Measurements from ENCODE around the gene FNDC3A.

FNDC3A gene

GRCh38 chr13:48949566-48950500, 25.9 kb upstream of the FNDC3A start:
- TF ChIP-seq CTCF (IDR thresholded peaks at IDR 0.05; ENCODE audit: low read depth, low read length) = no peak
- no peak for TF ChIP-seq MAX (IDR thresholded peaks at IDR 0.05; ENCODE audit: low read depth, low read length)
- TF ChIP-seq POLR2A (IDR thresholded peaks at IDR 0.05; ENCODE audit: extremely low read depth, insufficient read length) = no peak
- TF ChIP-seq MYC (IDR thresholded peaks at IDR 0.05; ENCODE audit: low read depth, low read length) = no peak
- H3K4me3 ChIP-seq (ENCODE audit: low read depth, low read length) = no peak overlapping the region
- no peak for DNase-seq (ENCODE audit: low read depth)

- TF ChIP-seq POLR2A (IDR thresholded peaks at IDR 0.05; ENCODE audit: extremely low read depth, insufficient read length) (no peak), CTCF (IDR thresholded peaks at IDR 0.05; ENCODE audit: low read depth, low read length) (no peak), MYC (IDR thresholded peaks at IDR 0.05; ENCODE audit: low read depth, low read length) (no peak)
- no peak for DNase-seq (ENCODE audit: low read depth)
- no peak overlapping the region for H3K4me3 ChIP-seq (ENCODE audit: low read depth, low read length)
Observed at GRCh38 chr13:48950501-48950875, 25.2 kb upstream of the FNDC3A start.

GRCh38 chr13:48954081-48954480, 21.6 kb upstream of the FNDC3A start:
- no peak for DNase-seq (ENCODE audit: low read depth)
- TF ChIP-seq MYC (IDR thresholded peaks at IDR 0.05; ENCODE audit: low read depth, low read length) = no peak
- TF ChIP-seq MAX (IDR thresholded peaks at IDR 0.05; ENCODE audit: low read depth, low read length) = no peak
- TF ChIP-seq CTCF (IDR thresholded peaks at IDR 0.05; ENCODE audit: low read depth, low read length) = no peak
- H3K4me3 ChIP-seq (ENCODE audit: low read depth, low read length) = no peak overlapping the region

GRCh38 chr13:48955536-48955935, 20.2 kb upstream of the FNDC3A start:
- no peak for DNase-seq (ENCODE audit: low read depth)
- H3K4me3 ChIP-seq (ENCODE audit: low read depth, low read length) = no peak overlapping the region
- TF ChIP-seq CTCF (IDR thresholded peaks at IDR 0.05; ENCODE audit: low read depth, low read length) = no peak
- TF ChIP-seq MAX (IDR thresholded peaks at IDR 0.05; ENCODE audit: low read depth, low read length) = no peak
- TF ChIP-seq POLR2A (IDR thresholded peaks at IDR 0.05; ENCODE audit: extremely low read depth, insufficient read length) = no peak
- TF ChIP-seq MYC (IDR thresholded peaks at IDR 0.05; ENCODE audit: low read depth, low read length) = no peak

GRCh38 chr13:48961379-48961778, 14.3 kb upstream of the FNDC3A start:
- H3K4me3 ChIP-seq (ENCODE audit: low read depth, low read length) = no peak overlapping the region
- DNase-seq (ENCODE audit: low read depth) = no peak
- no peak for TF ChIP-seq MAX (IDR thresholded peaks at IDR 0.05; ENCODE audit: low read depth, low read length)
- no peak for TF ChIP-seq POLR2A (IDR thresholded peaks at IDR 0.05; ENCODE audit: extremely low read depth, insufficient read length)

GRCh38 chr13:48962281-48962680, 13.4 kb upstream of the FNDC3A start:
- no peak for DNase-seq (ENCODE audit: low read depth)
- no peak overlapping the region for H3K4me3 ChIP-seq (ENCODE audit: low read depth, low read length)
- no peak for TF ChIP-seq POLR2A (IDR thresholded peaks at IDR 0.05; ENCODE audit: extremely low read depth, insufficient read length)
- TF ChIP-seq MYC (IDR thresholded peaks at IDR 0.05; ENCODE audit: low read depth, low read length) = no peak
- no peak for TF ChIP-seq MAX (IDR thresholded peaks at IDR 0.05; ENCODE audit: low read depth, low read length)
- TF ChIP-seq CTCF (IDR thresholded peaks at IDR 0.05; ENCODE audit: low read depth, low read length) = no peak

All from NB4 (cell line).